ENCODE measurements around the gene RBM4B.

Gene RBM4B

GRCh38 chr11:66624450-66624849 is 53.2 kb downstream of the RBM4B start:
- intact Hi-C loops (cut with DNase I): no loop called here
- DNase-seq: peak in 1 of 10 donors; percentile 42

DNA sequence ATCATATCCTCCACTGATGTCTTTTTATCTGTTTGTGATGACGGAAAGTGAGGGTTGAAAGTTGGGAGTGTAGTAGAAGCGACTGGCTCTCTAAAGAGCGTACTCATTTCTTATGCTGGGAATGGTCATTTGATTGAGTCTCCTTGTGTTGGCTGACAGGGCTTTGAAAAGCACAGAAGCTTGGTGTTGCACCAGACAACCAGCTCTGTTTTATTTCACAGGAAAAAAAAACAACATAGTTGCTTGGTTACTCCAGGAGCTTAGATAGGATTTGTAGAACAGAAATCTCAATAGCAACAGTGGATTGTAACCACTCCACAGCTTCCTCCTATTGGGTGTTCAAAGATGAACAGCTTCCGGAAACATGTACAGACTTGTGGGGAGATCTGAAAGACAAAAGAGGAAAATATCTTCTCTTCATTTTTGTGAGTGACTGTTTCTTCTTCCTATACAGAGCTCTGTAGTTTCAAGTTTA is 58.6 kb downstream of the RBM4B start:
- intact Hi-C loops (cut with DNase I): no loop called here
- DNase-seq: no peak

DNA sequence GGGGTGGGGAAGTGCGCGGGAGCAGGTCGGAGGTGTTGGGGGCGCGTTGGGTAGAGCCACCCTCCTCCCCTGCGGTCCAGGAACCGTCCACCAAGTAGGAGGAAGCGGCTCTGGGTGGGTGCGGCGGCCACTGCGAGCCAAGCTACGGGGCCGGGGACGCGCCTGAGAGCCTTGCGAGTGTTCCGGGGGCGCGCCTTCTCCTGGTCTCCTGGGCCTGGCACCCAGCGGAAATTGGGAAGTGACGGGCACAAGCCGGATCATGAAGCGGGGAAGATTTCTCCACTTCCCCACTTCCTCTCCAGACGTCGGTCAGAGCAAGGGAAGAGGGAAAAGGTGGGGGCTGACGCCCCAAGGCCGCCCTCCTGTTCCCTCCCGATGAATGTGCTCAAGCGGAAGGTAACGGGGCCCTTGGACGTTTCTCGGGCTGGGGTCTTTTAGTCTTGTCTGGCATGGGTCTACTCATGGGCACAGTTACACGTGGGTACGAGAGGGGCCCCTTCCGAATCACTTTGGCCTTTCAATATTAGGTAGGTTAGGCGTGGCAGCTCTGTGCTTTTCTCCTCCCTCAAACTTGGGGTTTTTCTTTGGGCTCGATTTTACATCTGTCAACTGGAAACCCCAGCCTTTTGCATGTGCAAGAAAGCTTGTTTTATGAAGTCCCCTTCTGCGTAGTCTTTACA is 60.4 kb downstream of the RBM4B start:
- intact Hi-C loops (cut with DNase I): loop anchor here (2.0 kb wide), 1 partner anchor 24 kb away; the partner anchor contains the start of genes CCDC87 and CCS
- DNase-seq: peak in 6 of 10 donors; percentile 29 to 88 (median 50)

DNA sequence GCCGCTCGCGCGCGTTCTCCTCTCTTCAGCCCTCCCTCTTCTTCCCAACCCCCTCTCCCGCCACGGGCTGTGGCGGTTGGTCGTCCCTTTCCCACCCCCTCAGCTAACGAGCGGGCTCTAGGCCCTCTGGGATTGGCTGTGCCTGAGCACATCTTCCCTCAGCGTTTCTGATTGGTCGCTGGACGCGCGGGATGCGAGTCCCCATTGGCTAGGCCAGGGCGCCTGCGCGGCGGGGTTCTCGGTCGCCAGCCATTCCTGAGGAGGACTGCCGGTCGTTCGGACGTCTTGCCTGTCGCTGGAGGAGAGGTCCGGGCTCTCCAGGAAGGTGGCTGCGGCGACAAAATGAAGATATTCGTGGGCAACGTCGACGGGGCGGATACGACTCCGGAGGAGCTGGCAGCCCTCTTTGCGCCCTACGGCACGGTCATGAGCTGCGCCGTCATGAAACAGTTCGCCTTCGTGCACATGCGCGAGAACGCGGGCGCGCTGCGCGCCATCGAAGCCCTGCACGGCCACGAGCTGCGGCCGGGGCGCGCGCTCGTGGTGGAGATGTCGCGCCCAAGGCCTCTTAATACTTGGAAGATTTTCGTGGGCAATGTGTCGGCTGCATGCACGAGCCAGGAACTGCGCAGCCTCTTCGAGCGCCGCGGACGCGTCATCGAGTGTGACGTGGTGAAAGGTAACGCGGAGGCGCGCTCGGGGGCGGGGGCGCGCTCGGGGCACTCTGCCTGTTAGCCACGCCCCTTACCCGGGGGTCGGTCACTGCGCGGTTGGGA is 61.1 kb downstream of the RBM4B start, which contains the start of gene RBM14:
RBM14 (plus strand) TSS at position 252 of the 776 bp plus-strand sequence; CDS start at position 343, 91 bp downstream.
- peak; percentile 97 to 100 (median 98) for DNase-seq
- intact Hi-C loops (cut with DNase I): loop anchor here (1.0 to 2.0 kb wide), 3 partner anchors 22 to 61 kb away; partner anchors contain the start of genes CCDC87, CCS, RBM4 and RBM4B
